ENCODE results near the gene TNFRSF13B.

GRCh38 chr17:16976725-16977550, 5.0 kb upstream of the TNFRSF13B start:
- TF ChIP-seq CTCF (IDR thresholded peaks at IDR 0.05) (no peak), POLR2A (IDR thresholded peaks at IDR 0.05; ENCODE audit: low read depth) (no peak), POLR2AphosphoS5 (IDR thresholded peaks at IDR 0.05) (no peak)

Measured in esophagus muscularis mucosa (tissue), 3 donors.